ENCODE results near the gene MRPS27.

DNA sequence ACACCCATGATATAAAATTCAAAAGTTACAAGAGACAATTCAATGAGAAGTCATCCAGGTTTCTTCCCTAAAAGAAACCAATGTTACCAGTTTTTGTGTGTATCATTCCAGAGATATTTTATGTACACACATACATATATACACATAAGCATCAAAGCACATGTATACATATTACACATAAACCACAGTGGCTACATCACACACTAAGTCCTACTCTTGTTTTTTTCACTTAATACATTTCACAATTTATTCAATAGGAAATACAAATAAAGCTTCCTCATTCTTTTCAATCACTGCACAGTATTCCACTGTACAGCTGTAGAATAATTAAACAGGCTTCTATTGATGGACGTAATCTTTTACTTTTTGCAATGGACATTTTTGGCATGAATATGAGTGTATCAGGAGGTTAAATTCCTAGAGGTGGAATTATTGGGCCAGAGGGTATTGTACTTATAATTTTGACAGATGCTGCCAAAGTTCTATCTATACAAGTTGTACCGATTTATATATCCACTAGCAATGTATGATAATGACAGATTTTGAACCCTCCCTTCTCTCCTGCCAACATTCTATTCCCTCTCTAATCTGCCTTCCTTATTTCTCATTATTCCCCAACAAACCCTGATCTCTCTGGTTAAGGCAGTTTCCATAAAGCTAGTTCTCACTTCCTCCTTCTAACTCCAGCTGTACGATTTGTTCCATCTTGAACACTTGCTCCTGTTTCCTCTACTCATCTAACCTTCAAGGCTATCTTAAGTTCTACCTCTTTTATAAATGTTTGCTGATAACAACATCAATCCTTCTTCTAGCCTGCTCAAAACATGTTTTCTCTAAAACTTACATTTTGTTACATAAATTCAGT lies 35.2 kb downstream of the MRPS27 start:
- TF ChIP-seq, protein P1, sequence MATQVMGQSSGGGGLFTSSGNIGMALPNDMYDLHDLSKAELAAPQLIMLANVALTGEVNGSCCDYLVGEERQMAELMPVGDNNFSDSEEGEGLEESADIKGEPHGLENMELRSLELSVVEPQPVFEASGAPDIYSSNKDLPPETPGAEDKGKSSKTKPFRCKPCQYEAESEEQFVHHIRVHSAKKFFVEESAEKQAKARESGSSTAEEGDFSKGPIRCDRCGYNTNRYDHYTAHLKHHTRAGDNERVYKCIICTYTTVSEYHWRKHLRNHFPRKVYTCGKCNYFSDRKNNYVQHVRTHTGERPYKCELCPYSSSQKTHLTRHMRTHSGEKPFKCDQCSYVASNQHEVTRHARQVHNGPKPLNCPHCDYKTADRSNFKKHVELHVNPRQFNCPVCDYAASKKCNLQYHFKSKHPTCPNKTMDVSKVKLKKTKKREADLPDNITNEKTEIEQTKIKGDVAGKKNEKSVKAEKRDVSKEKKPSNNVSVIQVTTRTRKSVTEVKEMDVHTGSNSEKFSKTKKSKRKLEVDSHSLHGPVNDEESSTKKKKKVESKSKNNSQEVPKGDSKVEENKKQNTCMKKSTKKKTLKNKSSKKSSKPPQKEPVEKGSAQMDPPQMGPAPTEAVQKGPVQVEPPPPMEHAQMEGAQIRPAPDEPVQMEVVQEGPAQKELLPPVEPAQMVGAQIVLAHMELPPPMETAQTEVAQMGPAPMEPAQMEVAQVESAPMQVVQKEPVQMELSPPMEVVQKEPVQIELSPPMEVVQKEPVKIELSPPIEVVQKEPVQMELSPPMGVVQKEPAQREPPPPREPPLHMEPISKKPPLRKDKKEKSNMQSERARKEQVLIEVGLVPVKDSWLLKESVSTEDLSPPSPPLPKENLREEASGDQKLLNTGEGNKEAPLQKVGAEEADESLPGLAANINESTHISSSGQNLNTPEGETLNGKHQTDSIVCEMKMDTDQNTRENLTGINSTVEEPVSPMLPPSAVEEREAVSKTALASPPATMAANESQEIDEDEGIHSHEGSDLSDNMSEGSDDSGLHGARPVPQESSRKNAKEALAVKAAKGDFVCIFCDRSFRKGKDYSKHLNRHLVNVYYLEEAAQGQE (IDR thresholded peaks at IDR 0.05; ENCODE audit: low read depth), result no peak
- TF ChIP-seq EP300 (IDR thresholded peaks at IDR 0.05; ENCODE audit: borderline replicate concordance), result no peak
- no peak for TF ChIP-seq TEAD4 (IDR thresholded peaks at IDR 0.05)
- TF ChIP-seq TCF12 (IDR thresholded peaks at IDR 0.05; ENCODE audit: low read depth), result no peak
- TF ChIP-seq RAD21 (IDR thresholded peaks at IDR 0.05; ENCODE audit: low read depth), result no peak
- no peak for TF ChIP-seq YY1 (IDR thresholded peaks at IDR 0.05; ENCODE audit: low read depth)
- no peak for TF ChIP-seq CREB1 (IDR thresholded peaks at IDR 0.05; ENCODE audit: low read depth)
- TF ChIP-seq, protein P2, sequence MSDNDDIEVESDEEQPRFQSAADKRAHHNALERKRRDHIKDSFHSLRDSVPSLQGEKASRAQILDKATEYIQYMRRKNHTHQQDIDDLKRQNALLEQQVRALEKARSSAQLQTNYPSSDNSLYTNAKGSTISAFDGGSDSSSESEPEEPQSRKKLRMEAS (IDR thresholded peaks at IDR 0.05), result no peak
- TF ChIP-seq, protein P3, sequence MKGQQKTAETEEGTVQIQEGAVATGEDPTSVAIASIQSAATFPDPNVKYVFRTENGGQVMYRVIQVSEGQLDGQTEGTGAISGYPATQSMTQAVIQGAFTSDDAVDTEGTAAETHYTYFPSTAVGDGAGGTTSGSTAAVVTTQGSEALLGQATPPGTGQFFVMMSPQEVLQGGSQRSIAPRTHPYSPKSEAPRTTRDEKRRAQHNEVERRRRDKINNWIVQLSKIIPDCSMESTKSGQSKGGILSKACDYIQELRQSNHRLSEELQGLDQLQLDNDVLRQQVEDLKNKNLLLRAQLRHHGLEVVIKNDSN (IDR thresholded peaks at IDR 0.05), result no peak
- no peak for TF ChIP-seq NFIC (IDR thresholded peaks at IDR 0.05)
- TF ChIP-seq FOXM1 (IDR thresholded peaks at IDR 0.05; ENCODE audit: borderline replicate concordance, low read depth), result no peak
- no peak for TF ChIP-seq EGR1 (IDR thresholded peaks at IDR 0.05)

Data from Ishikawa (cell line).